Mucosa of stomach (tissue), 1 donor: ENCODE results near the gene ST3GAL4.
"Not testable (repeated sequence)": the region's sequence is repeated elsewhere in the genome, so short reads cannot be mapped to it uniquely, and the experiment has no call there.

Experiments used
- H3K27me3 ChIP-seq: one replicate; pipeline ENCODE4 v1.7.0; 2013; ENCODE audit warnings: mild to moderate bottlenecking, low read length; ENCODE audit not compliant: control insufficient read depth, insufficient read depth
- H3K36me3 ChIP-seq: one replicate; pipeline ENCODE4 v1.7.0; 2013; ENCODE audit warnings: low read length; ENCODE audit not compliant: control insufficient read depth, insufficient read depth
- H3K4me1 ChIP-seq: one replicate; pipeline ENCODE4 v1.7.0; 2013; ENCODE audit warnings: mild to moderate bottlenecking, low read length; ENCODE audit not compliant: control insufficient read depth, insufficient read depth
- H3K4me3 ChIP-seq: one replicate; pipeline ENCODE4 v1.7.0; 2013; ENCODE audit warnings: low read length
- H3K9ac ChIP-seq: one replicate; pipeline ENCODE4 v1.7.0; 2013; ENCODE audit warnings: mild to moderate bottlenecking, low read length, moderate library complexity
- H3K9me3 ChIP-seq: one replicate; pipeline ENCODE4 v1.7.0; 2013; ENCODE audit warnings: mild to moderate bottlenecking, low read length, moderate library complexity; ENCODE audit not compliant: control insufficient read depth
- donor health status: Pancreatic carcinoma.

Gene ST3GAL4

DNA sequence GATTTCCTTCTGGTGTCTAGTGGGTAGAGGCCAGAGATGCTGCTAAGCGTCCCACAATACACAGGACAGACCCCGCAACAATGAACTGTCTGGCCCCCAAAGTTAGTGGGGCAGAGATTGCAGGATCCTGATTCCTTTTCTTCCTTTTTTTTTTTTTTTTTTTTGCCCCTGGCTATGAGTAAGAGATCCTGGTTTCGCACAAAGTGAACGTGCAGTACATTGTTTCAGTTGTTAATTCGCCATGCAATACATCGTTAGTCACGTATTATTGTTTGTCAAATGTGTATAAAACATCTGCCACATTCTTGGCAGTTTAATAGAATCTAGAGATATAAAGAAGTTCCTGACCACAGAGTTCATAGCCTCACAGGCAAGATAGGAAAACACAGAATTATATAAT lies 20.2 kb downstream of the ST3GAL4 start:
- no peak overlapping the region for H3K4me3 ChIP-seq
- H3K36me3 ChIP-seq = no peaks in the 10 kb centered on the region
- no peaks in the 10 kb centered on the region for H3K9me3 ChIP-seq
- H3K9ac ChIP-seq = no peak overlapping the region
- H3K27me3 ChIP-seq = no peaks in the 10 kb centered on the region
- no peaks in the 10 kb centered on the region for H3K4me1 ChIP-seq

DNA sequence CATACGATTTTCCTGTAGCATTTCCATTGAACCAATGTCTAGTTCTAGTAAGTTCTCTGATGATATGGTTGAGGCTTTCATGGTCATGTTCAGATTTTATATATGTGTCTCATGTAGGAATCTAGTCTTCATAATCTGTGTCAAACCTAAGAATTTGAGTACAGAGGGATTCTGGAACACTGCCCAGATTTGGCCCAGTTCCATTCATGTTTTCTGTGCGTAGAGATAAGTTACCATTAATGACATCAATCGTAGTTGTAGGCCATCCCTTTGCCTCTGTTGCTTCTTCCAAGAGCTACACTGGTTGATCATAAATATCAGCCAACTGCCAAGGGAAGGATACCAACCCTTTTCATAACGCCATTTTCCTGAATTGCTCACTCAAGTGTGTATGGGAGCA lies 23.3 kb downstream of the ST3GAL4 start:
- no peak overlapping the region for H3K9ac ChIP-seq
- peaks cover 6% of the 10 kb centered on the region for H3K4me1 ChIP-seq
- no peaks in the 10 kb centered on the region for H3K27me3 ChIP-seq
- no peak overlapping the region for H3K4me3 ChIP-seq
- H3K36me3 ChIP-seq = no peaks in the 10 kb centered on the region
- H3K9me3 ChIP-seq = no peaks in the 10 kb centered on the region

DNA sequence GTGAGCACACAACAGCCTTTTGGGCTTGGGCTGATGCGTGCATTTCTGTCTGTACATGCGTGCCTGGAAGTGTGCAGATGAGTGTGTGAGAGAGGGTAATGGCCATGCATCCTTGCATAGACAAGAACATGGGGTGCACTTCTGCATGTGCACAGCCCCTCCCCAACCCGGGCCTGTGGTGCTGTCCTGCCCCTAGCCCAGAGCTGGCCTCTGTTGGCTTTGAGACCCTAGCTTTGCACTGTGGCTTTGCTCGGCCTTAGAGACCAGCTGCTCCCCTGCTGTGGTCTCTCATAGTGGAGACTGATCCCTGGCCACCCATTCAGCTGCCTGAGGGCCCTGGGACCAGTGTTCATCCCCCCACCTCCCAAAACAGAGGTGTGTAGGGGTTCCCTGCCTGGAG lies 25.4 kb downstream of the ST3GAL4 start:
- peaks cover 11% of the 10 kb centered on the region for H3K4me1 ChIP-seq
- no peak overlapping the region for H3K9ac ChIP-seq
- H3K9me3 ChIP-seq = no peaks in the 10 kb centered on the region
- H3K27me3 ChIP-seq = no peaks in the 10 kb centered on the region
- no peak overlapping the region for H3K4me3 ChIP-seq
- H3K36me3 ChIP-seq = no peaks in the 10 kb centered on the region

DNA sequence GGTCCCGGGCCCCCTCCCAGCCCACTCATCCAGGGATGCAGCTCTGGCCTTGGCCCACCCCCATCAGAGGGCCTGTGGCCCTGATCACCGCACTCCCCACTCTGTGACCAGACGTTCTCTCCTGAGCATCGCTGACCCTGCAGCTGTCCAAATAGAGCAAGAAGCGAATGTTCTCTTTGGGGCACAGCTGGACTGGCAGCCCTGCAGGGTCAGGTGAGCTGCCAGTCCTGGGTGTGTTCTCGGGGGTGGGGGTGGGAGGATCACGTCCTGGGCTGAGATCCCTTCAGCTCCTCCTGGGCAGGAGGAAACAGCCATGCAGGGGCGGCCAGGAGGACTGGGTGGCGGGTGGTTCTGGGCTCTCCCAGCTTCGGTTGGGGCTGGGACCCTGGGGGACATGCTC lies 26.5 kb downstream of the ST3GAL4 start:
- not testable (repeated sequence) for H3K9me3 ChIP-seq, H3K9ac ChIP-seq, H3K27me3 ChIP-seq, H3K4me3 ChIP-seq, H3K36me3 ChIP-seq
- peaks cover 22% of the 10 kb centered on the region for H3K4me1 ChIP-seq

DNA sequence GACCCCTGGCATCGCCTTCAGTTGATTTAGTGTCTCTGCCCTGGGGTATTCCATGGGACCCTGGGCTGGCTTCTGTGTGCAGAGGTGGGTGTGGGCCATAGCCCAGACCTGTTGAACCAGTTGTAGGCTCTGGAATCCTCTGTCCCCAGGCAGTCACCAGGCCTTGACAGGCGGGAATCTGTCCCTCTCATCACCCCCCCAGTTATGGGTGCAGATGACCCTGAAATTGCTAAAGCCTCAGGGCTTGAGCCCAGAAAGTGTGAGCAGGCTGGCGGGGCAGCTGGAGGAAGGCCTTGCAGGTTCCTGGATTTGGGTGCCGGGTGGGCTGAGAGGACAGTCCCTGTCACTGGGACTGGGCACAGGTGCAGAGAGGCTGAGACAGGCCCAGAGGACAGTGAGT lies 27.2 kb downstream of the ST3GAL4 start:
- H3K4me1 ChIP-seq = peaks cover 25% of the 10 kb centered on the region
- H3K36me3 ChIP-seq, H3K4me3 ChIP-seq, H3K9me3 ChIP-seq, H3K27me3 ChIP-seq, H3K9ac ChIP-seq: not testable (repeated sequence)

DNA sequence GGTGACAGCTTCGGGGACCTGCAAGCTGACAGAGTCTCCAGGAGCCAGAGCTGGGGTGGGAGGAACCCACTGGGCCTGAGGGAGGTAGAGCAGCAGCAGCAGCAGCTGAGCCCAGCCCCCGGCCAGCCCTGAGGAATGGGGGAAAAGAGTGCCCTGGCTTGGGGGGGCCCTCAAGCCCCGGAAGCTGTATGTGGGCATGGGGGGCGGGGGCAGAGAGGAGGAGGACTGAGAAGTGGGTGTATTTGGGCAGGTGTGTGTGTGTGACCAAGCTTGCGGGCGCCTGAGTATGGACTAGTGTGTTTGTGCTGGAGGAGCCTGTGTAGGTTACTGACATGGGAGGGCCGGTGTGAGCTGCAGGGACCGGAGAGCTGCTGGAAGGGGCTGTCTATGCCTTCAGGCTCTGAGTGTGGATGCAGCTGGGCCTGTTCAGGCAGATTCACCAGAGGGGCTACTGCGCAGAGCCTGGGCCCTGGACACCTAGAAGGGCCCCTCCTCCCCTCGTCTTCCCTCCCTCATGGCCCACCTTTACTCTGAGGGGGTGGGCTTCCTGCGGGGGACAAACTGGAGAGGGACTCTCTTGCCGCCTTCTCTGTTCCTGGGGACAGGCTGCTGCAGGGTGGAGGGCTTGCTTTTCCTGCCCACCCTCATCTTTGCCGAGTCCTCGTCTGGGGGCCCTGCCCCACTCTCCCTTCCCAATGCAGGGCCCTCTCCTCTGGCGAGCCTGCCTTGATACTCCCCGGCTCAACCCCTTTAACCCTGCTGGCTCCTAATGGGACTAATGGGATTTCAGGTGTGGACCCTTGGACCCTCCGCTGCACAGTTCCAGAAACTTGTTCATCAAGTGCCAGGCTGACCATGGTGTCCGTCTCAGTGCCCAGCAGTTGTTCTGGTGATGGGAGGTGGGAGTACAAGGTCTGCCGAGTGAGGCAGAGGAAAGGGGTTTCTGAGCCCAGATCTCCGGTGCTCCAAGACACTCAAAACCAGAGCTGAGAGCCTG lies 28.2 kb downstream of the ST3GAL4 start:
- Histone ChIP-seq H3K4me3 (no peak overlapping the region), H3K9ac (no peak overlapping the region), H3K4me1 (peaks cover 25% of the 10 kb centered on the region), H3K9me3 (no peaks in the 10 kb centered on the region), H3K36me3 (no peaks in the 10 kb centered on the region), H3K27me3 (no peaks in the 10 kb centered on the region)

DNA sequence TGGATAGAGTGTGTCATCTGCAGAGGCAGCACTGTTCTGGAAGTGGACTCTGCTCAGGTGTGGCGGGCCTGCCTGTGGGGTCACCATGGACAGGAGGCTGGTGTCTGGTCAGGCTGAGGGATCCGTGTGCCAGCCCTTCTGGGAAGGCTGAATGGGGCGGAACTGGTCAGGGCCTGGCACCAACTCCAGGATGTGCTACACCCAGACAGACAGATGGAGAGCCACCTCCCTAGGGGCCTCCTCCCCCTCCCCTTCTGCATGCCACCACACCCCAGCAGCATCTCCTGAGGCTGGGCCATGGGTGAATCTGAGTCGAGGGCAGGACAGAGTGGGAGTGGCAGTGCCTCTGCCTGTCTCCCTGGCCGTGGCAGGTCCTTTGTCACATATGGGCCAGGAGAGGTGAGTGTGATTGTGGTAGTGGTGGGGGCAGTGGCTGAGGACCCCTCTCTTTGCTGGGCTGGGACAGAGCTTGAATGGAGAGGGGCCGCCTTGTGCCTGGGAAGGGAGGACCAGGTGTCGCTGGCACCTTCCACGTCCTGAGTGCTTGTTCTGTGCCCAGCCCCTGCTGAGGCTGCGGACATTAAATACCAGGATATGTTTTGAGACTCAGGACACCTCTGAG lies 29.1 kb downstream of the ST3GAL4 start:
- no peaks in the 10 kb centered on the region for H3K27me3 ChIP-seq
- H3K36me3 ChIP-seq = no peaks in the 10 kb centered on the region
- no peak overlapping the region for H3K4me3 ChIP-seq
- no peaks in the 10 kb centered on the region for H3K9me3 ChIP-seq
- peaks cover 25% of the 10 kb centered on the region for H3K4me1 ChIP-seq
- no peak overlapping the region for H3K9ac ChIP-seq

DNA sequence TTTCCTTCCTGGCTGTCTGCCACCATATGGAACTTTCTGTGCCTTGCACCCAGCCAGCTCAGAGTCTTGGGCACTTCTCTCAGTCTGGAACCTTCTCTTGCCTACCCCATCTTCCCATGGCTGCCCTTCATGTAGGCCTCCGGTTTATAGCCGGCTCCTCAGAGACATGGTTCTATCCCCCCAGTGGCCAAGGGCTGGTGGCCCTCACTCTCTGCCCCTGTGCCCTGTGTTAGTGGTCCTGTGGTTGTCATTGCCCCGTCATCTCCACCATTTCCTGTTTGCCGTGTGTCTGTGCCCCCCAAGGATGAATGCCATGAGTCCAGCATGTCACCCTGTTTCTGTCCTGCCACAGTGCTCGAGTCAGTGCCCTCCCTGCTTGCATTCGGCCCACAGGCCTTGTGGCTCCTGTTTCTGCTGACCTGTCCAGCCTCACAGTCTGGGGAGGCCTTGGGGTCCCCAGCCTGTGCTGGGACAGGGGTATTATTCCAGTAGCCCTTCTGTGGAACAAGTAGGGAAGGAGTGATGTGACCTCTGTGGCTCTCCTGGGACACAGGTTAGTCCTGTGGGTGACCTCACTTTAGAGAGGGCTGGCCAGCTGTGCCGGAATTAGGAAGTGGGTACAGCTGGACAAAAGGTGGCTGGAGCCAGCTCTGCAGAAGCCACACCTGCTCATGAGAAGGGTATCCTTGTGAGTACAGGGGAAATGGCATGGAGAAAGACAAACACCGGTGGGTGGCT lies 30.7 kb downstream of the ST3GAL4 start:
- Histone ChIP-seq H3K36me3 (no peaks in the 10 kb centered on the region), H3K9ac (no peak overlapping the region), H3K9me3 (no peaks in the 10 kb centered on the region), H3K4me1 (peaks cover 25% of the 10 kb centered on the region), H3K4me3 (no peak overlapping the region), H3K27me3 (no peaks in the 10 kb centered on the region)

DNA sequence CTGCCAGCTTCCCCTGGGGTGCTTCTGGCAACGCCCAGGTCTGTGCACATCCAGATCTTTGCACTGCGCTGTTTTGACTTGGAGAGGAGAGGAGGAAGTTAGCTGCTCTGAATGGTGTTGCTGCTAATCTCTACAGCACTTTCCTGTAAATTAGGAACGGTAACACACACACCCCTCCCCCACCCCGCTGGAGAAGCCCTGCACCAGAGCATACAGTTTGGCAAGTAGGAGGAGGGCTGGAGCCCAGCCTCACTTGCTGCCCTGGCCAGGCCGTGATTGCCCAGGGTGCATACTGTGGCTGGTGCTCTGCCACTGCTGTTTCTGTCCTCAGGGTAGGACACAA lies 31.2 kb downstream of the ST3GAL4 start:
- H3K9ac ChIP-seq, H3K4me3 ChIP-seq: not testable (repeated sequence)

DNA sequence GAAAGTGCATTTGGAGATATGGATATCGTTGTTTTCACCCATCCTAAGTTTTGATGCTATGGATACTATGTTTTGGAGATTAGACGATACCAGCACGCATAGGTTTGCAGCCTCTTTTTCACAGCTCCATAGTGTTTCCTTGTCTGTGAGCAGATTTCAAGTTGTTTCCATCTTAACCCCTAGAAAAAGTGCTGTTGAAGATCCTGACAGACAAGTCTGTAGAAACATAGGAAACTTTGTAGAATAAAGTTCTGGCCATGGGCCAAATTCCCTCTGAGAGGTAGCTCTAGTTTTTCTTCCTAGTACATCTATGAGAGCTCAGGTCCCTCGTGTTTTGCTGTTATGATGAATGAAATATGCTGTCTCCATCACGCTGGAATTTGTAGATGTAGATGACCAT lies 32.4 kb downstream of the ST3GAL4 start:
- Histone ChIP-seq H3K9ac (no peak overlapping the region), H3K9me3 (no peaks in the 10 kb centered on the region), H3K27me3 (no peaks in the 10 kb centered on the region), H3K36me3 (no peaks in the 10 kb centered on the region), H3K4me3 (no peak overlapping the region), H3K4me1 (peaks cover 31% of the 10 kb centered on the region)

More for the DNA sequence above, 31.2 kb downstream of the ST3GAL4 start:
- peaks cover 25% of the 10 kb centered on the region for H3K4me1 ChIP-seq
- H3K9me3 ChIP-seq, H3K36me3 ChIP-seq, H3K27me3 ChIP-seq: not testable (repeated sequence)

DNA sequence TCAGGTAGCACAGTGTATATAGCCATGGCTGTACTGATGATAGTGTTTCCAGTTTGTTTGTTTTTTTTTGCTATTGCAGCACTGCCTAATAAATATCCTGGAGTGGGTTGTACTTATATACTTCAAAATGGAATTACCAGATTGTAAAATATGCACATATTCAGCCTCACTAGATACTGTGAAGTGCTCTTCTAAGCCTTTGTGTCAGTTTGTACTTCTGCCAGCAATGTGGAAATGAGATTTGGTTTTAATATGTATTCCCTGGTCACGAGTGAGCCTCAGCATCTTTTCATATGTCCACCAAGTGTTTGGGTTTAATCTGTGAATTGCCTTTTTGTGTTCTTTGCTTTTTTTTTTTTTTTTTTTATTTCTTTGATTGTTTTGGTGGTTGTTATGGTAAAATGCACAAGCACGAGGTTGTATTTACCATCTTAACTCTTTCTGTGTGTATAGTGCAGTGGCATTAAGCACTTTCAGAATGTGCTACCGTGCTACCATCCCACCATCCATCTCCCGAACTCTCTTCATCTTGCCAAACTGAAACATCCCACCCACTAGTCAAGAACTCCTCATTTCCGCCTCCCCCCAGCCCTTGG lies 34.9 kb downstream of the ST3GAL4 start:
- Histone ChIP-seq H3K4me3 (no peak overlapping the region), H3K36me3 (no peaks in the 10 kb centered on the region), H3K9me3 (no peaks in the 10 kb centered on the region), H3K4me1 (peaks cover 21% of the 10 kb centered on the region), H3K9ac (no peak overlapping the region), H3K27me3 (no peaks in the 10 kb centered on the region)
